HEK293T (cell line): ENCODE measurements around the gene PRC1.

Experiments
- ARNT ChIP-seq: fragments of 450-650 bp; IDR thresholded peaks from 2 replicates; pipeline ENCODE4 v1.6.1; 2017; ENCODE audit warnings: mild to moderate bottlenecking
- NFRKB ChIP-seq: fragments of 450-650 bp; IDR thresholded peaks from 2 replicates; pipeline ENCODE4 v1.6.1; 2016; ENCODE audit warnings: mild to moderate bottlenecking, moderate library complexity
- SUZ12 ChIP-seq: fragments of 450-650 bp; IDR thresholded peaks from 2 replicates; pipeline ENCODE4 v1.6.1; 2016; ENCODE audit warnings: mild to moderate bottlenecking
- TARDBP ChIP-seq: fragments of 450-650 bp; IDR thresholded peaks from 2 replicates; pipeline ENCODE4 v1.6.1; 2016

- TF ChIP-seq NFRKB (no peak), TARDBP (no peak), ARNT (no peak), SUZ12 (no peak)
These were observed 59.9 kb downstream of the PRC1 start for GRCh38 chr15:90934256-90934948.
